Measurements from ENCODE around the gene MUSK. TPM values are rescaled to one million over a fixed set of nuclear protein-coding genes. Genes with fewer than 3 reads are reported as not detected.

MUSK gene
- total RNA-seq, 6 donors from 2014 or later, result 0.76 to 6.1 (median 3.9) TPM

GRCh38 chr9:110731437-110732028 lies 62.9 kb downstream of the MUSK start:
- no peaks in the 10 kb centered on the region for H3K9me3 ChIP-seq
- H3K4me3 ChIP-seq, result no peak overlapping the region
- DNase-seq (no peak), ATAC-seq (ENCODE audit: low FRiP score in 2 of 2) (no peak)
- no peaks in the 10 kb centered on the region for H3K27me3 ChIP-seq
- no peaks in the 10 kb centered on the region for H3K4me1 ChIP-seq
- H3K36me3 ChIP-seq, result no peaks in the 10 kb centered on the region
- no peak for TF ChIP-seq EP300 (IDR thresholded peaks at IDR 0.05)
- TF ChIP-seq, protein P1, sequence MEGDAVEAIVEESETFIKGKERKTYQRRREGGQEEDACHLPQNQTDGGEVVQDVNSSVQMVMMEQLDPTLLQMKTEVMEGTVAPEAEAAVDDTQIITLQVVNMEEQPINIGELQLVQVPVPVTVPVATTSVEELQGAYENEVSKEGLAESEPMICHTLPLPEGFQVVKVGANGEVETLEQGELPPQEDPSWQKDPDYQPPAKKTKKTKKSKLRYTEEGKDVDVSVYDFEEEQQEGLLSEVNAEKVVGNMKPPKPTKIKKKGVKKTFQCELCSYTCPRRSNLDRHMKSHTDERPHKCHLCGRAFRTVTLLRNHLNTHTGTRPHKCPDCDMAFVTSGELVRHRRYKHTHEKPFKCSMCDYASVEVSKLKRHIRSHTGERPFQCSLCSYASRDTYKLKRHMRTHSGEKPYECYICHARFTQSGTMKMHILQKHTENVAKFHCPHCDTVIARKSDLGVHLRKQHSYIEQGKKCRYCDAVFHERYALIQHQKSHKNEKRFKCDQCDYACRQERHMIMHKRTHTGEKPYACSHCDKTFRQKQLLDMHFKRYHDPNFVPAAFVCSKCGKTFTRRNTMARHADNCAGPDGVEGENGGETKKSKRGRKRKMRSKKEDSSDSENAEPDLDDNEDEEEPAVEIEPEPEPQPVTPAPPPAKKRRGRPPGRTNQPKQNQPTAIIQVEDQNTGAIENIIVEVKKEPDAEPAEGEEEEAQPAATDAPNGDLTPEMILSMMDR (IDR thresholded peaks at IDR 0.05), result no peak
- TF ChIP-seq POLR2A (IDR thresholded peaks at IDR 0.05), result no peak
- TF ChIP-seq POLR2AphosphoS5 (IDR thresholded peaks at IDR 0.05), result no peak
- no peak overlapping the region for H3K27ac ChIP-seq
- WGBS, 2 donors, result 64 to 65% methylated on average over 2 of the region's 2 CpGs

DNA sequence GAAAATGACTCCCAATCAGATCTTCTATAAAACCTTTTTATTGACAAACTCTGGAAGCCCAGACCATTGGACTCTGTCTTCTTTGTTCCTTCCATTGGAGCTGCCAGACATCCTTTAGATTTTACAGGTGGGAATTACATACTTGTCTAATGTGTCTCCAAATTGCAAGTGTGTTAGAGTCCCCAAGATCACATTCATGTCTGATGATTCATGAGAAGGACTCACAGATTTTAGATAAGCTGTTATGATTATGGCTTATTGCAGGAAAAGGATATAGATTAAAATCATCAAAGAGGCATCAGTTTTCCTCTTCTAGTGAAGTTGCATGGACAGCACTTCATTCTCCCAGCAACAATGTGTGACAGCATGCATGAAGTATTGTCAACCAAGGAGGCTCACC lies 70.4 kb downstream of the MUSK start:
- H3K9me3 ChIP-seq, result no peaks in the 10 kb centered on the region
- TF ChIP-seq POLR2AphosphoS5 (IDR thresholded peaks at IDR 0.05), result no peak
- TF ChIP-seq EP300 (IDR thresholded peaks at IDR 0.05), result no peak
- TF ChIP-seq, protein P1 (IDR thresholded peaks at IDR 0.05), result no peak
- no peak for TF ChIP-seq POLR2A (IDR thresholded peaks at IDR 0.05)
- H3K27me3 ChIP-seq, result no peaks in the 10 kb centered on the region
- ATAC-seq (ENCODE audit: low FRiP score in 2 of 2), result no peak
- H3K27ac ChIP-seq, result no peak overlapping the region
- no peaks in the 10 kb centered on the region for H3K4me1 ChIP-seq
- no peak overlapping the region for H3K4me3 ChIP-seq
- DNase-seq, result no peak
- H3K36me3 ChIP-seq, result no peaks in the 10 kb centered on the region

DNA sequence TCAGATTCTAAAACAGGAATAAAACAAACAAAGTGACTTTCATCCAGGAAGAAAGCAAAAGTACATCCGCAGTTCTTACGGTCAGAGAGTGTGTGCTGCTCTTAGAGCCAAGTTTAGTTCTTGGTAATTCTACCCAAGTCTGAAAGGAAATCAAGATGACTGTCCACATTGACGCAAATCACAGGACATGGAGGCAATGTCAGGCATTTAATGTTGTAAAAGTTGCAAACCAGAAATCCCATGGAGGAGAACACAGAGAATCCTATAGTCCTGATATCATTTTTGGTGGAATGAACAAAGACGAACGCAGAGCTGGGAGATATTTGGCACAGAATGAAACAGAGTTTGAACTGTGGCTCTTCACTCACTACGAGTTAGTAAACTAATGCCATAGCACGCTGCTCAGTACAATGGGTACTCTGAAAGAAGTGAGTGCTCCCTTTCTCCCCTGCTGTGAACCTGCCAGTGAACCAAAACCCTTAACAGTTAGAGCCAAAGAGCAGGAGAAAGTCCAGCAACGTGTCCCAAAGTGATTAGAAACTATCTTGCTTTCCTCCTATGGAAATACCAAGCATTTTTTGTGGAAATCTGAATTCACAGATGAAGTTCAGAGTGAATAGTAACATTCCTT lies 74.3 kb downstream of the MUSK start:
- Histone ChIP-seq H3K9me3 (no peaks in the 10 kb centered on the region), H3K27me3 (no peaks in the 10 kb centered on the region), H3K27ac (peak overlapping the region; percentile 8 to 62 (median 38)), H3K36me3 (no peaks in the 10 kb centered on the region), H3K4me1 (peaks cover 0 to 17% (median 5%) of the 10 kb centered on the region in 4 donors), H3K4me3 (no peak overlapping the region)
- TF ChIP-seq POLR2A (IDR thresholded peaks at IDR 0.05), result no peak
- TF ChIP-seq, protein P1 (IDR thresholded peaks at IDR 0.05), result no peak
- no peak for TF ChIP-seq POLR2AphosphoS5 (IDR thresholded peaks at IDR 0.05)
- TF ChIP-seq EP300 (IDR thresholded peaks at IDR 0.05), result no peak
- DNase-seq (no peak), ATAC-seq (ENCODE audit: low FRiP score in 2 of 2) (peak in 1 of 2 donors; percentile 61)
- 31 to 43% methylated on average over 8 of the region's 8 CpGs for WGBS, 2 donors

- TF ChIP-seq POLR2AphosphoS5 (IDR thresholded peaks at IDR 0.05) (peak in 1 of 2 donors; percentile 25), EP300 (IDR thresholded peaks at IDR 0.05) (peak in 1 of 4 donors; percentile 33), POLR2A (IDR thresholded peaks at IDR 0.05) (no peak)
- TF ChIP-seq, protein P1 (IDR thresholded peaks at IDR 0.05), result no peak
- peaks cover 0 to 17% (median 5%) of the 10 kb centered on the region in 4 donors for H3K4me1 ChIP-seq
- H3K27ac ChIP-seq, result peak overlapping the region; percentile 45 to 67 (median 52)
- H3K27me3 ChIP-seq, result no peaks in the 10 kb centered on the region
- ATAC-seq (ENCODE audit: low FRiP score in 2 of 2) (peak; percentile 68 to 90), DNase-seq (peak in 1 of 2 donors; percentile 37)
- WGBS, 2 donors, result 40 to 52% methylated on average over 4 of the region's 4 CpGs
- H3K9me3 ChIP-seq, result no peaks in the 10 kb centered on the region
- H3K36me3 ChIP-seq, result no peaks in the 10 kb centered on the region
- no peak overlapping the region for H3K4me3 ChIP-seq
Observed at GRCh38 chr9:110744715-110745384, 76.3 kb downstream of the MUSK start.
